SHP77 (cell line): ENCODE measurements around the gene PLCB1.

Experiments used
- DNase-seq, 2 experiments: peaks; one replicate each; lab custom pipeline; 2025; lab: John Stamatoyannopoulos, UW

Gene PLCB1

DNA sequence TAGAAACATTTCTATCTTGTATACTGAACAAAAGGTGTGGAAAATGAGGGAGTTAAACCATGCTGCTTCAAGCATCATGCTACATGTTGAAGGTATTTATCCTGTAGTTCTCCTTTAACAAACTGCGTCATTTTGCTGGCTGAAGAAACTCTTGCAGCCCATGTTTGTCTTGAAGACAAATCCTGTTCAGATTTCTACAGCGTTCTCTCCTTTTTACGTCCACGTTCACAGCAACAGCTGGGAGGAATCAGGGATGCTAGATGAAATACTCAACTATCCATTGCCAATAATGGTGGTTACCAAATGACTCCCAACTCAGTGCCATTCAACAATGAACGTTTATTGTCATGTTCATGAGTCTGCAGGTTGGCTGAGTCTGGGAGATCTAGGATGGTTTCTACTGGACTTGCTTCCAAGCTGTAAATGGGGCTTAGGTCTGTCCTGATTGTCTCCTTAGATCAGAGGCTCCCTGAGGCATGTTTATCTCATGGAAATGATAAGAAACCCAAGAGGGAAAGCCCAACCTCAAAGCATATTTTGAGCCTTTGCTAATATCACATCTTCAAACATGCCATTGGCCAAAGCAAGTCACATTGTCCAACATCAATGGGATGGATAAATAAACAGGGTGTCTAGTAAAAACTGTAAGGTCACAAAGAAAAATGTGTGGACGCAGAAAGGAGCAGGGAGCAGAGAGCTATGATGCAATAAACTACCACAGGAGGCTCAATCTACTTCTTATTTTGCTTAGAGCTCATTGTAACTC, 2.7 kb upstream of the PLCB1 start:
- no peak for DNase-seq

- DNase-seq: no peak
These were observed 1.1 kb upstream of the PLCB1 start for GRCh38 chr20:8130840-8131526.

- peak in 1 of 2 experiments; percentile 51 for DNase-seq
These were observed 631 bp downstream of the PLCB1 start for GRCh38 chr20:8132484-8133309.

- DNase-seq: no peak
These were observed 1.3 kb downstream of the PLCB1 start for GRCh38 chr20:8133310-8133768.

DNA sequence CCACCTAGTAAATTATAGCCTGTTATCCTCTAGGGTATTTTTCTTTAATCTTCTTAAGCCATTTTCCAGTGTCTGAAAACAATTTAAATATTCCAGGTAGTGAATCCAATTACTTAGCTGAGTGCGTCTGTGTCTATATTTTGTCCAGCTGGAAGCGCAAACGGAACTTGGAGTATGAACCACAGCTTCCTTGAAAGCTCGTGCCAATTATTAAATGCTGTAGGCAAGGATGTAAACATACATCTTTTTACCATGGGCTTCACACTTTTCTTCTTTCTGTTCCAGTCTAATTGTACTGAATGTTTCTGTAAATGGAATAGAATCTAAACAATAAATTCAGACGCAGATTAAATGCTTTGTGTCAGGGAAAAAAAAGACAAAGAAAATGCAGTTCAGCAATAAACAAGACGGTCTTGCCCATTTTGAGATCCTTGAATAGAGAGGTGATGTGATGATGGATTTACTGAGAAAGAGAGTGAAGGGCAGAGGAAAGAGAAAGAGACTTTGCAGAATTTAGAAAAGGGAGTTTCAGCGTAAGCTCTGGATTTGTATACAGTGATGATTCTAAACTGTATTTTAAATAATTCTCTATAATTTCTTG, 1.9 kb downstream of the PLCB1 start:
- no peak for DNase-seq

DNA sequence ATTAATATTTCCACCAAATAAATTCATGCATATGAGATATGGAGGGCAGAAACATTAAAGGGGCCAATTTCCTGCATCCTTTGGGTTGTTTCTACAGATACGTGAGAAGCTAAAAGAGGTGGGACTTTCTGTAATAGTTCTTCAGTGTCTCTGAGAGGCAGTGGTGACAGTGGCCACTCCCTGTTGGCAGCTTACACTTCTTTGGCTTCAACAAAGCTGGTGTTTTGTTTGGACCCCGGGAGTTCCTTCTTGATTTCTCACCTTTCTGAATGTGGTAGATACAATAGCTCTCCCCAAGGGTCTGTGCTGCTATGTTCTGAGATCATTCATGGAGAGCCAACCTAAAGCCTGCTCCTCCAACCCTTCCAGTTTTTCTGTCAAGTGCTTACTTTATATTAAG, 7.8 kb downstream of the PLCB1 start:
- no peak for DNase-seq

DNA sequence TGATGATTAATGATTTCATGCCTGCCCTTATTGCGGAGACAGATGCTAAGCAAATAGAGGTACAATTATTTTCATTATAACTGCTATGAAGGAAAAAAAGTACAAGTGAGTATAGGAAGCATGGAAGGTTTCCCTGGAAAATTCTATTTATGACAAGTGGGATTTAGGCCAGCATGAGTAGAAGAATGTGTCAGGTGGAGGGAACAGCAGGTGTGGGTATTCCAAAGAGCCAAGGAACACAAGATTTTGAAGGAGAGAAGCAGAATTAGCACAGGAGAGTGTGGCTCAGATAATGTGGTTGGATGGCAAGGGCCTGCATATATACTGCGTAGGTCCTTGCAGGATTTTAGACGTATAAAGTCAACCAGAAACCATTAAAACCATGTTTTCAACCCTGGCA, 11.4 kb downstream of the PLCB1 start:
- DNase-seq: no peak

DNA sequence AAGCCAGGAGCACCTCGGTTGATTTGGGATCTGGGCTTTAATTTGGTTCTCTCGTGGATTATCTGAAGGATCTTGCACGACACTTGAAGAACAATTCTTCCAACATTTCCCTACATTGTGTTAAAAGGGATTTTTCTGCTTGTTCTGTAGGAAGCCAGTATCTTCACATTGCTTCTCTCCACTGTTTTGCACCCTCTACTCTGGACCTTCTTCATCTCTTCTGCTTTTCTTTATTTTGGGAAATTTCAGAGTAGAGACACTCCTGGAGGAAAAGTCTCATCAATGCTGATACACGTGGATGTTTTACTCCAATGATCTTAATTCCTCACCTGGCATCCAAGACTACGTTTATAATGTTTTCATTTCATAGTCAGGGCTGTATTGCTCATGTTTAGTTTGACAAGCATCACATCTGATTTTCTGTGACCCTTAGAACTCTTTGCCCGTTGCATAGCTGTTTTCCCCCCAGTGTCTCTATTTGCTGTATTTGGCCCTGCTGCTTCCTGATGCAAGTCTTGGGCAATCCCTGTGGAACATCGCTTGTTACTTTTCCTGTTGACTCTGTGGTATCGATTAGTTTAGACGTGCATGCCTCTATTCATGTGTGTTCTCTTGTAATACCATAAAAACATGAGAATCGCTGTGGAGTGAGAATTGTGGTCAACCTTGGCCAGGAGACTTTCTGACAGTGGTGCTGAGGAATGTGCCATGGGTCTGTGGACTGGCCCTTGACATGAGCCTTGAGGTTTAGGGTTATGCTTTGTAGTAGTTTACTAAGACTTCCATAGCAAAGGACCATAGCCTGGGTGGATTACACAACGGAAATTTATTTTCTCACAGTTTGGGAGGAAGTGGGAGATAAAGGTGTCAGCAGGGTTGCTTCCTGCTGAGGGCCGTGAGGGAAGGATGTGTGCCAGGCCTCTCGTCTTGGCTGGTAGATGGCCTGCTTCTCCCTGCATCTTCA, 12.5 kb downstream of the PLCB1 start:
- no peak for DNase-seq

DNA sequence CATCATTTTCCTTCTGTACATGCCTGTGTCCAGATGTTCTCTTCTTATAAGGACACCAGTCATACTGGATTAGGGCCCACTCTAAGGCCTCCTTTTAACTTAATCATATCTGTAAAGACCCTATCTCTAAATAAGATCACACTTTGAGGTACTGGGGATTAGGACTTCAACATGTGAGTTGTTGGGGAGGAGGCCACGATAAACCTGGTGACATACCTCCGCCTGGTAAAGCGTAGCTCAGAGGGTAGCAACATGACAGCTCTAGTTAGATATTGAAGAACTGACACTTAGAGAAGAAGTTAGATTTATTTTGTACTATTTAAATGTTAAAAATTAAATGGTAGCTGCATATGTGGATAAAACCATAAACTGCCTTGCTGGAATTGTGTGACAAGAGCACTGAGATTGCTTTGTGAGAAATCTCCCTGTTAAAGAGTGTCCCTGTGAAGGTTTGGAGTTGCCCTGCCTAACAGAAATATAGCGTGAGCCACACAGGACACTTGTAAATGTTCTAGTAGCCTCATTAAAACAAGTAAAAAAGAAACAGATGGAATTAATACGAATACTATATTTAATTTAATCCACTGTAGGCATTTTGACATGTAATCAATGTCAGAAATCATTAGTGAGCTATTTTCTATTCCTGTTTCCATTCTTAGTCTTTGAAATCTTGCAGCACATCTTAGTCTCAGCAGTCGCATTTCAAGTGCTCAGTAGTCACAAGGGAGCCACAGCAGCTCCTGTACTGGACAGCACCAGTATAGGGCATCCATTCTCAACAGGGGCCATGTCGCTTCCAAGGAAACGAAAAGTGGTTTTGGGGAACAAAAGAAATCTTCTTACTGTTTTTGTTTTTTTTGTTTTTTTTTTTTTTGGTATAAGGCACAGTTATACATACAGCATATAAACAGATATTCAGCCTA, 13.4 kb downstream of the PLCB1 start:
- no peak for DNase-seq

DNA sequence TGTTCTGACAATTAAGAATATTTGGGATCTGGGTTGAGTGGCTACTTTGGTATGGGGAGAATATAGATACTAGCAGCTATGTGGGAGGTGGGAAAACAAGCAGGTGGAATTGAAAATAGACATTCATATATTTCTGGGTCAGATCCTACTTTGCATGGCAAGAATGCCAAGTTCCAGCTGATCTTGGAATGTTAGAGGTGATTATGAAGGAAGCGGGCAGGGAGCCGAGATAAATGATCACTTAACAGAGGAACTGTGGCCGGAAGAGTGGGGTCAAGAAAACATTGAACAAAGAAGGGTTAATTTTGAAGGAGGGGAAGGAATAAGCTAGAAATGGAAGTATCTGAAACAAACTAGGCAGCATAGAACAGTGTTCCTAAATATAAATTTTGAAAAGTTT, 15.4 kb downstream of the PLCB1 start:
- DNase-seq: no peak

DNA sequence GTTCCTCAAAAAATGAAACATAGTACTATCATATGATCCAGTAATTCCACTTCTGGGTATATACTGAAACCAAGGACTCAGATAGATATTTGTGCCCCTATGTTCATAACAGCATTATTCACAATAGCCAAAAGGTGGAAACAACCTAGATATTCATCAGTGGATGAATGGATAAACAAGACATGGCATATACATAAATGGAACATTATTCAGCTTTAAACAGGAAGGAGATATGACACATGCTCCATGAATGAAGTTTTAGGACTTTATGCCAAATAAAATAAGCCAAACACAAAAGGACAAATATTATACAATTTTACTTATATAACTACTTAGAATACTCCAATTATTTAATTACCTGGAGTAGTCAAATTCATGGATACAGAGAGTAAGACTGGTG, 16.4 kb downstream of the PLCB1 start:
- DNase-seq: no peak

- DNase-seq: no peak
These were observed 18.5 kb downstream of the PLCB1 start for GRCh38 chr20:8150591-8150990.

- no peak for DNase-seq
These were observed 19.3 kb downstream of the PLCB1 start for GRCh38 chr20:8151372-8151771.

DNA sequence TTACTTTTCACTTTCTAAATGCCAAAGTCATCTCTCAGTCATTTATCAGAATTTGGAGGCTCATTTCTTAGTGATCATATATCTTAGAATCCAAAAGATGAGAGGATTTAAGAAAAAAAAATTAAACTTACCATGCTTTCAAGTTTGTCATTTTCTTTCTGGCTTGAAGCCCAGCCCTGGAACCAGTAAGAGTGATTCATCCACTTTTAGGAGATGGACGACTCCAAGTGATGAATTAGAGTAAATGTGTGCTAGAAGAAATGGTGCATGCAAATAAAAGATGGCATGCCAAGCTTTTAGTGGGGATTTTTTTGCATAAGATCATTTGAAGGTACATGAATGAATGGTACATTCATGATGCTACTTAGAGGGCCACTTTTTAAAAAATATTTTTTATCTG, 20.1 kb downstream of the PLCB1 start:
- no peak for DNase-seq

DNA sequence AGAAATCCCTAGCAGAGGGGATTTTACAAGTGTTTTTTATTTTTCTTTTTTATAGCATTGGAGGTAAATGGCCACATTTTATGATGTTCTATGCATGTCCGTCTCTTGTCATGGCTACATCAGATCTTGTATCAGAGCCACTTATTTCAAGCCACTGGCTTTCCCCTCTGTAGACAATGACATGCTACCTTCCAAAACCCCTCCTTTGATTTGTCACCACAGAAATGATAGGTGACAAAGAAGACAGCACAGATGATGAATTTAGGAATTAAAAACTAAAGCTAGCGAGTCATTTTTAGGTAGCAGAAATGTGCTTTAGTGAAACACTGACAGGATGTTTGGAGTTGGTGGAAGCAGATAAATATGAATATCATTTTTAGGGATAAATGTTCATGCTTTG, 20.8 kb downstream of the PLCB1 start:
- DNase-seq: no peak

DNA sequence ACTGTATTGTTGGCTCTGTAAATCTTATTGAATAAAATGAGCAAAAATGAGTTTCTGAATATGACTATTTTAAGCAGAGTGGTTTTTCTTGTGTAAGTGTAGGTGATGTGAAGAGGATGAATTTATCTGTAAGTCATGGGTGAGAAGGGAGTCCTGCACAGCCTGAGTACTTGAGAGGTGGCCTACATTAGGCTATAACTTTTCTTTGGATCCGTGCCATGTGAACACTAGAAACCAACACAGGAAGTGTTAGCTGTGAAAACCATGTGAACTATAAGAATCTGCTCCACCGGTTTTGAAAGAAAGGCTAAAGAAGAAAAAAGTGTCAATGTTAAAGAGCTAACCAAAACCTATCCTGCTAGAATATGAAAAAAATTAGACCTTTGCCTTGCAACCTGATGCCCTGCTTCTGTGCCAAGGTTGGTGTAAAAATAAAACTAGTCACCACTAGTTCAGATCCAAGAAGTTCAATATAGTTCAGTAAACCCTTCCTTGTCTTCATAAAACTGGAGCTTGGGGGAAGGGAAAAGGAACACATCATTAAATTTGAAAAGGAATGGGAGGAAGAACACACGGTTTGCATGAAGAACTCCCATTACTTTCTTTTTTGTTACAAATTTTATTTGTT, 21.3 kb downstream of the PLCB1 start:
- peak in 1 of 2 experiments; percentile 14 for DNase-seq

GRCh38 chr20:8154638-8155037, 22.6 kb downstream of the PLCB1 start:
- no peak for DNase-seq

DNA sequence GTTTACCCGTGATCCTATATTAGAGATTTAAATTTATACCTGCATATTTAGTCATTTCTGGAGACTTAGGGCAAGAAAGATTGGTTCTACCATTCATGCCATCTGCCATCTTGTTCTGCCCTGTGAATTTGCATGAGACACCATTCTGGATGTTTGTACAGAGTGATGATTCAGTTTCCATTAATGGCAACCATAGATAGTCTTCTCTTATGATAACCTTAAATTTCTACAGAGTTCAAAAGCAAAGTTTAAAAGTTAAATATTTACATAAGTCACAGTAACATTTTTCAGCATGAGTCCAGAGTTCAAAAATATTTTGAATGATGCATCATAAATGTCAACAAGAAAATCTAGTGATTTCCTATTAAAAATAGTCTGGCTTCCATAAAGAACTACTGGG, 23.2 kb downstream of the PLCB1 start:
- no peak for DNase-seq

GRCh38 chr20:8155812-8156211, 23.7 kb downstream of the PLCB1 start:
- peak in 1 of 2 experiments; percentile 34 for DNase-seq
